ENCODE data around the gene MT2A.

The MT2A gene

GRCh38 chr16:56600398-56600999 lies 7.9 kb upstream of the MT2A start:
- DNase-seq (ENCODE audit: low read depth): no peak

DNA sequence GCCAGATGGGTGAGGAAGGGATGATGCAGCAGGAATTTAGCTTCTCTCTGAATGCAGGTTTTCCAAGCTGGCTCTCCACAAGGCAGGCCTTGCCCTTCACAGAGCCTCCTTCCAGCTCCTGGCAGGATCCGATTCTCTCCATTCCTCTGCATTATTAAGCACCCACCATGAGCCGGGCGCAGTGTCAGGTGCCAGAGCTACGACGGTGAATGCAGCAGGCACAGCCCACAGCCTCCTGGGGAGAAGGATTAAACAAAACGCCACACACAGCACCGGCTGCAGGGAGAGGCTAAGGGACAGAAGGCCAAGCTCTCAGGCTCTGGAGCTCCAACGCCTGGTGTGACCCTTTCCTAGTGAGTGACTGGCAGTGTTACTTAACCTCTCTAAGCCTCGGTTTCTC lies 7.1 kb upstream of the MT2A start:
- DNase-seq (ENCODE audit: low read depth): no peak

DNA sequence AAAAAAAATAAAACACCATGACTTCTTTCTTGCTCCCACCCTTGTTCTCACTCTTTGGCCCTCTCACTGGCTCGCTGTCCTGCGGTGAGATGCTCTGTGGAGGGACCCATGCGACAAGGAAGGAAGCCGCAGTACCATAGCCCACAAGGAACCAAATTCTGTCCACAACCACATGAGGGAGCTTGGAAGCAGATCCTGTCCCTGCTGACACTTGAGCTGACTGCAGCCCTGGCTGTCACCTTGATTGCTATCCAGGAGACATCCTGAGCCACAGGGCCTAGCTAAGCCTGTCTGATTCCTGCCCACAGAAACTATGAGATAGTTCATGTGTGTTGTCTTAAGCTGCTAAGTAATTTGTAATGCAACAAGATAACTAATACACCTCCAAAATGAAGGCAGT lies 4.8 kb upstream of the MT2A start:
- DNase-seq (ENCODE audit: low read depth): no peak

DNA sequence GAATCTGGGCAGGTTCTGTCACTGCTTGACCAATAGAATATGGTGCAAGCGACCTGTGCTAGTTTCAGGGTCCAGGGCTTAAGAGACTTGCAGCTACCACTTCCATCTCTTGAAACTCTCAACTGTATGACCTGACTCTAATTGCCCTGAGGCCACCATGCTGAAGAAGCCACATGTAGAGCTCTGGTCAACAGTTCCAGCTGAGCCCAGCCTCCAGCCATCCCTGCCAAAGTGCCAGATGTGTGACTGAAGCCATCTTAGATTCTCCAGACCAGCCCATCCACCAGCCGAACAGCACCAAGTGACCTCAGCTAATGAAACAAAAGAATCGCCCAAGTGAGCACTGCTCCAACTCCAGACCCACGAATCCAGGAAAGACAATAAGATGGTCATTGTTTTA lies 3.4 kb upstream of the MT2A start:
- no peak for DNase-seq (ENCODE audit: low read depth)

DNA sequence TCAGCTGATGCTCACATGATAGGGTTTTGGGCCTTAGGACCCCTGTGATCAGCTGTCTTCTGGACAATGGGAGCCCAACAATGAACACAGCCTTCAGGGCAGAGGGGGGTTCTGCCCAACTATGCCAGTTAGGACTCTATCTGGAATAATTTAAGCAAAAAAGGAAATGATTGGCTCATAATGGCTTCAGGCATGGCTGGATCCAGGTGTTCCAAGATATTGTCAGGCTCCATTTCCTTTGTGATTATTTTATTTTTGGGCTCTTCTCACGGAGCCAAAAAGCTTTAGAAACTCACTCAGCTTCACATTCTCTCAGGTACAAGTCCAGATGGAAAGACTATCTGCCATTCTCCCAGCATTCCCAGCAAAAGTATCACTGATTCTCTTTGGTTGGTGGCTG lies 2.9 kb upstream of the MT2A start:
- DNase-seq (ENCODE audit: low read depth): no peak

DNA sequence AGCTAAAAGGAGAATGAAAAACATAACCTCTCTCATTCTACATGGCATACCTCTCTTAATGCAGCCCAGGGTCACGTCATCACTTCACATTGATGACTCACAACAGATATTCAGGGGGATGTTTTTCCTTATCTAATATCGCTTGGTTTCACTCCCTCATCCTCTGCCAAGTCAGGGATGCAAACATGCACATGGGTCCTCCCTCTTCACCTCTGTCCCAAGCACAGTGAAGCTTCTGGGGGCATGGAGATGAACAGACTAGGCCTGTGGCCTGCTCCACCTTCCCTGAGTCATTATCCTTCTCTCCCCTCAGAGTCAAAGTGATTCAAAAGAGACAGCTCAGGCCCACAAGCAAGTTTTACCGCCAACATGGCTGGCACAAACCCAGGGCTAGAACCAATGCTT lies 2.3 kb upstream of the MT2A start:
- no peak for DNase-seq (ENCODE audit: low read depth)

GRCh38 chr16:56606476-56607108 lies 1.8 kb upstream of the MT2A start:
- no peak for DNase-seq (ENCODE audit: low read depth)

DNA sequence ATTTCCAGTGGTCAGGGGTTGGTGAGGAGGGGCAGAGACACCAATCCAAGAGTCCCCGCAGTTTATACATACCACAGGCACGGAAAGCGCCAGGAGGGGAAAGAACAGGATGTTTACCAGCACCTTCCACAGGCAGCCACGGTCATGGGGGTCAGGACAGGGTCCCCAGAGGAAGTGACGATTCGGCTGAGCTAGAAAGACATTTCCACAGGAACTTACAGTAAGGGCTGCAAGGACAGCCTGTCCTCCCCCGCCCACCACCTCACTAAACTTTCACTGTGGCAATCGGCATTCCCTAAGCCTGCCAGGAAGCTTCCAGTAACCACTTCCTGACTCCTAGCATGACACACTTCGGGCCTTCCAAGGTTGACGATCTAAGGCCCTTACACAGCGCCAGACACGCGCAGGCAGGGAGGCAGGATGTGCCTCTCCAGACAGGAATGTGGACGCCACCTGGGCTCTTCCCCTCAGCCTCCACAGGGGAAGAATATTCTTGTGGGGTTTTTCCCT lies 1.2 kb upstream of the MT2A start:
- DNase-seq (ENCODE audit: low read depth): peak; percentile 97

DNA sequence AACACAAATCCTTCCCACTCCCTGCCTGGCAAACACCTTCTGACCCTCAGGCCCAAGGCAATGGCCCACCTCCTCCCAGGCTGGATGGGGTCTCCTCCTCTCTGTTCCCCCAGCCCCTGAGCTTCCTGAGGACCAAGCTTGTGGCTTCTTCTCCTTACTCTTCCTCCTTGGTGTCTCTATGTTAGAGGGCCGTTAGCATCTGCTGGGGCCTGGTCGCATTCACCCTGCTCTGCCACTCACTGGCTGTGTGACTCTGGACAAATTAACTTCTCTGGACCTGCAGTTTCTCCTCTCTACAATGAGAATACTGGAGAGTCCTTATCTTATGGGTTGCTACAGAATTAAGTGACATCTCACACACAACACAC lies 725 bp upstream of the MT2A start:
- DNase-seq (ENCODE audit: low read depth): no peak

- no peak for DNase-seq (ENCODE audit: low read depth)
These were observed 585 bp downstream of the MT2A start for GRCh38 chr16:56608876-56609462.

- DNase-seq (ENCODE audit: low read depth): no peak
These were observed 1.1 kb downstream of the MT2A start for GRCh38 chr16:56609463-56609921.

GRCh38 chr16:56610017-56610608 lies 1.7 kb downstream of the MT2A start:
- peak; percentile 96 for DNase-seq (ENCODE audit: low read depth)

GRCh38 chr16:56610609-56611111 lies 2.3 kb downstream of the MT2A start:
- DNase-seq (ENCODE audit: low read depth): no peak

- no peak for DNase-seq (ENCODE audit: low read depth)
These were observed 3.0 kb downstream of the MT2A start for GRCh38 chr16:56611281-56611833.

GRCh38 chr16:56613706-56614105 lies 5.3 kb downstream of the MT2A start:
- no peak for DNase-seq (ENCODE audit: low read depth)

DNA sequence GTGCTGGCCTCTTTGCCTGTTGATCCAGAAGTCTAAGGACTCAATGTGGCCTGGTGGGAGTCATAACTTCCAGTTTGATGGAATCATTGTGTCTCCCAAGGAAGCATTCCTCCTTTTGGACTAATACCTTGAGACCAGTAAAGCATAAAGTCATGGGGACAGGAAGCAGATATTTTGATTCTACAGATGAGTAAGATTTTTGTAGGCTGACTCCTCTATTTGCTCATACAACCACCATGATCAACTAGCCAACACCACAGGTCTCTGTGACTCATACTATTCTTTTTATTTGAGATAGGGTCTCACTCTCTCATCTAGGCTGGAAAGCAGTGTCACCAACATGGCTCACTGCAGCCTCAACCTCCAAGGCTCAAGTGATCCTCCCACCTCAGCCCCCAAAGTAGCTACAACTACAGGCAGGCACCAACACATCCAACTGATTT lies 6.2 kb downstream of the MT2A start:
- no peak for DNase-seq (ENCODE audit: low read depth)

GRCh38 chr16:56615353-56615752 lies 7.0 kb downstream of the MT2A start:
- no peak for DNase-seq (ENCODE audit: low read depth)

DNA sequence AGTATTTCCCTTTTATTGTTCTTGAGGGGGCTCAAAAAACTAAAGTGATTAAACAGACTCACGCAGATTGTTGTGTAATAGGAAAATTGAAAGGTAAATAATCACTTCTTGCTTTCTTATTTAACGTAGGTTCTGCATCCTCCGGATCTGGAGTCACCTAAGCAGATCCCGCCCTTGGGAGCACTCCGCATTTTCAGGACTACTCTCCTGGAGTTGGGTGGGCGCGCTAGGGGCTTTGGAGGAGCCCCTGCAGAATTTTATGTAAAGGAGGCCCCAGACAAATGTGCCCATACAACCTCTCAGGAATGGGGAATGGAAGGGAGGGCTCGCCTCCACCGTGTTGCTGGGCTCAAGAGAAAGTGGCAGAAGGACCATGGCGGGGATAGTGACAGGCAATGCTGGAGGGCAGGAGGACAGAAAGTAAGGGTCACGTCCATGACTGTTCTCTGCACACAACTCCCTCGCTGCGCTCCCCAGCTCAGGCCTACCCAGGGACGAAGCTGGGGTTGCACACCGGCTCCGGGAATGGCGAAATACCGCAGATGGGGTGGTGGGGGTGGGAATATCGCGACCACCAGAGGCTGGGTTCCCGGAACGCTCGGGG lies 8.3 kb downstream of the MT2A start:
- no peak for DNase-seq (ENCODE audit: low read depth)

- DNase-seq (ENCODE audit: low read depth): no peak
These were observed 9.1 kb downstream of the MT2A start for GRCh38 chr16:56617212-56618085.

DNA sequence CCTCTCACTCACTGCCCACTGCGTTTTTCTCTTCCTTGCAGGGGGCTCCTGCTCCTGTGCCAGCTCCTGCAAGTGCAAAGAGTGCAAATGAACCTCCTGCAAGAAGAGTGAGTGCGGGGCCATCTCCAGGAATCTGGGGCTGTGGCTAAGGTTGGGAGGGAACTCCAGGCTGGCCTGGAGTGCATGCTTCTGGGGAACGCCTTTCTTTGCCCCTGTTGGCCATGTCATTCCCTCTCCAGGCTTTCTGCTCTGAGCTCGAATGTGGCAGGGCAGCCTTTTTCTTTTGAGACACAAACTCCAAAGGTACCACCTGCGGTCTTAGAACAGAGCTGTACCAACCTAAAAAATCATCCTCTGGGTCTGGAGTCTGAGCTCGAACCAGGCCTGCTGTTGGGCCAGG lies 9.8 kb downstream of the MT2A start:
- no peak for DNase-seq (ENCODE audit: low read depth)

- no peak for DNase-seq (ENCODE audit: low read depth)
These were observed 12.0 kb downstream of the MT2A start for GRCh38 chr16:56620339-56620897.
